ENCODE measurements around the gene NUDT22.

- no peak for TF ChIP-seq TAF1 (IDR thresholded peaks at IDR 0.05; ENCODE audit: low read depth)
- TF ChIP-seq CTCF (IDR thresholded peaks at IDR 0.05; ENCODE audit: poor library complexity, severe bottlenecking), result no peak
- no peak for TF ChIP-seq REST (IDR thresholded peaks at IDR 0.05; ENCODE audit: borderline replicate concordance)
- no peak for TF ChIP-seq EZH2 (IDR thresholded peaks at IDR 0.05; ENCODE audit: borderline replicate concordance, insufficient read depth, low read length, poor library complexity, severe bottlenecking)
- TF ChIP-seq MXI1 (conservative IDR thresholded peaks at IDR 0.05; ENCODE audit: poor library complexity, severe bottlenecking), result no peak
- no peak for TF ChIP-seq POLR2AphosphoS5 (IDR thresholded peaks at IDR 0.05)
- TF ChIP-seq EP300 (conservative IDR thresholded peaks at IDR 0.05; ENCODE audit: poor library complexity, severe bottlenecking), result no peak
- no peak for TF ChIP-seq RAD21 (conservative IDR thresholded peaks at IDR 0.05)
These were observed 22.5 kb downstream of the NUDT22 start for GRCh38 chr11:64248578-64248977.

Measured in neural cell (in vitro differentiated cells).